Activated naive CD8-positive, alpha-beta T cell treated with anti-CD3 and anti-CD28 coated beads for 36 hours (primary cell): Measurements from ENCODE around the gene GOLT1B. TPM values are rescaled to one million over a fixed set of nuclear protein-coding genes. Genes with fewer than 3 reads are reported as not detected.

ENCODE experiments used
- DNase-seq: peaks from one replicate; pipeline ENCODE4 v3.0.0; 2021
- H3K27ac Mint-ChIP-seq: one replicate; pipeline ENCODE4 v1.8.0; 2022; ENCODE audit warnings: mild to moderate bottlenecking, moderate library complexity, mixed read lengths
- H3K27me3 Mint-ChIP-seq: one replicate; pipeline ENCODE4 v1.8.0; 2022; ENCODE audit warnings: mild to moderate bottlenecking, mixed read lengths
- H3K36me3 Mint-ChIP-seq: one replicate; pipeline ENCODE4 v1.8.0; 2021; ENCODE audit warnings: mild to moderate bottlenecking, mixed read lengths
- H3K4me1 Mint-ChIP-seq: one replicate; pipeline ENCODE4 v1.8.0; 2021; ENCODE audit warnings: mixed read lengths
- H3K4me3 Mint-ChIP-seq: one replicate; pipeline ENCODE4 v1.8.0; 2022; ENCODE audit warnings: mild to moderate bottlenecking, moderate library complexity, mixed read lengths
- H3K9me3 Mint-ChIP-seq: one replicate; pipeline ENCODE4 v1.8.0; 2022; ENCODE audit warnings: mixed read lengths
- total RNA-seq, 2 experiments: library from RNA; stranded (reverse); gene quantifications; one replicate each; pipeline ENCODE4 v1.2.3, GENCODE V29; 2021

The GOLT1B gene
- total RNA-seq, 2 experiments from 2014 or later, result 34.1 to 35.4 TPM

DNA sequence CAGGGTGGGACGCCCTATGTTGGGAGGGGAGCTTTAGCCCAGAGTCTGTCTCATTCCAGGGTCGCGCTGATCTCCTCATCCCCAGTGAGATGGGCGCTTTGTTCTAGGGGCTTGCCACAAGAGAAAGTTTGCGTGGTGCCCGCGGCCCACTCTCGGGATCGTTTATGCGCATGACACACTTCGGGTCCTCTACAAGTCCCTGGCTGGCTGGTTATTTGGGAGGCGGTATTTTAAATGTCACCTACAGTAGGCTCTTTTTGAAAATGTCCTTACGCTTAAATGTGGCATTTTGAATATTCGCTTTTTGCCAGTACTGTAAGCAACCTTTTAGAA, 541 bp downstream of the GOLT1B start:
- no peak overlapping the region for H3K4me3 Mint-ChIP-seq
- no peaks in the 10 kb centered on the region for H3K27me3 Mint-ChIP-seq
- no peak overlapping the region for H3K27ac Mint-ChIP-seq
- peak; percentile 45 for DNase-seq
- no peaks in the 10 kb centered on the region for H3K9me3 Mint-ChIP-seq
- peaks cover 17% of the 10 kb centered on the region for H3K36me3 Mint-ChIP-seq
- H3K4me1 Mint-ChIP-seq, result peaks cover 37% of the 10 kb centered on the region

DNA sequence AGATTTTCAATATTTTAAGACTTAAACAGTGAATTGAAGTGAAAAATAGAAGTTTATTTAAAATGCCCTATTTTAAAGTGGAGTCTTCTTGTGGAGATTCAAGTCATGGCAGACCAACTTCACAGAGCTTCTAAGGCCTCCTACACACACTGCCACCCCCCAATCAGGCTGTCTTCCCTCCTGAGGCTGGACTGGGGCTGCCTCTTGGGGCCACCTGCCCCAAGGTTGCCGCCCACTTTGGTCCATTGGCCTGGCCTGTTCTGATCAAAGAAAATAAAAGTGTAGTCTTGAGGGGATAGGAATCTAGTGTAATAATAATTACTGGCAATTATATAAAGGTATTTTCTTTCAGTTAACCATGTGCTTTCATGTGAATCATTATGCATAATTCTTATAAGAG, 1.3 kb downstream of the GOLT1B start:
- H3K27ac Mint-ChIP-seq, result no peak overlapping the region
- DNase-seq, result no peak
- H3K36me3 Mint-ChIP-seq, result peaks cover 12% of the 10 kb centered on the region

DNA sequence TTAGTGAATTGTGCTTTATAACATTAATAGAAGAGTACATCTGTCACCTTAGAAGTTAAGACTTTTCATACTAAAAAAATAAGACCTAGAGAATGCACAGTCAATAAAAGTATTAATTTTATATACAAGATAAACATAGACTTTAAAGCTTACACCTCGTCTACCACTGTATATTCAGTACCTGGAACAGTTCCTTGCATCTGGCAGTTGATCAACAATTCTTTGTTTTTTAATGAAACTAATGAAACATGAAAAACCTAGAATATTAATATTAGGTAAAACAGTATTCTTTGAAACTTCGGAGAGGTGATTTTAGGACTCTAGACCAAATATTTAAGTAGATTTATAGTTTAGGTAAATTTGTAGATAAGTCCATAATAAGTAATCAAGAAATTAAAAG, 4.3 kb downstream of the GOLT1B start:
- no peaks in the 10 kb centered on the region for H3K9me3 Mint-ChIP-seq
- H3K4me3 Mint-ChIP-seq, result no peak overlapping the region
- H3K27me3 Mint-ChIP-seq, result no peaks in the 10 kb centered on the region
- peaks cover 40% of the 10 kb centered on the region for H3K4me1 Mint-ChIP-seq
- peaks cover 26% of the 10 kb centered on the region for H3K36me3 Mint-ChIP-seq
- no peak for DNase-seq
- no peak overlapping the region for H3K27ac Mint-ChIP-seq

More for the DNA sequence above, 1.3 kb downstream of the GOLT1B start:
- H3K4me1 Mint-ChIP-seq, result peaks cover 35% of the 10 kb centered on the region
- H3K9me3 Mint-ChIP-seq, result no peaks in the 10 kb centered on the region
- no peak overlapping the region for H3K4me3 Mint-ChIP-seq
- H3K27me3 Mint-ChIP-seq, result no peaks in the 10 kb centered on the region

DNA sequence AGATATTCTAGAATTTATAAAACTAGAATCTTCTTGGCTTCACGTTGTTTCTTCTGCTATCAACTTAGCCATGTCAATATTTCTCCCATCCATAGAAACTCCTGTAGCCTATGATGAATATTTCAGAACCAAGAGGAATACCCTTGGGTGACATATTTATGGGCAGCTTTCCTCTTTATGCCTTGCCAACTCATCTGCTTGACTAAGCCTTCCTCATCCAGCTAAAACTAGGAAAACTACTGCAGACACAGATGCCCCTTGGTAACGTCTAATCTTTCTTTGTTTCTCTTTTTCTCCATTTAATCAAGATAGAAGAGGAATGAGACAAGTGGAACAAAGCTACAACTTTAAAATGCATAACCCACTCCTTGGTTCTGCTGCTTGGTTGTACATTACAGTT, 6.3 kb downstream of the GOLT1B start:
- Mint-ChIP-seq H3K4me3 (no peak overlapping the region), H3K36me3 (peaks cover 30% of the 10 kb centered on the region), H3K9me3 (no peaks in the 10 kb centered on the region), H3K4me1 (peaks cover 39% of the 10 kb centered on the region), H3K27me3 (no peaks in the 10 kb centered on the region), H3K27ac (no peak overlapping the region)
- no peak for DNase-seq

DNA sequence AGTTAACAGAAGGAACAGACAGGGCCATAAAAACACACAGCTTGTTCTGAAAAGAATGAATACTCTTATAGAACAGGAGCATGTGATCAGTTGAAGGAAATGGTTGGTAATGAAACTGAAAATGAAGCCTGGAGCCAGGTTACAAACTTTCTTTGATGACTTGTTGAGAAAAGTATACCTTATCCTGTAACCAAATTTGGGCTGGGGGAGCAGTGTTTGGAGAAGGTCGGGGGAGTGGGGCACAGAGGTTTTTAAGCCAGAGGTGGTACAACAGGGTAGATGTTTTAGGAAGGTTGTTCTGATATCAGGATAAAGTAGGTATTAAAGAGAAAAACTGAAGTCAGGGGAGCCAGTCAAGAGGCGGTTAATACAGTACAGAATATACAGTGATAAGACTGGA, 8.2 kb downstream of the GOLT1B start:
- peaks cover 31% of the 10 kb centered on the region for H3K36me3 Mint-ChIP-seq
- peak overlapping the region; percentile 73 for H3K27ac Mint-ChIP-seq
- no peaks in the 10 kb centered on the region for H3K9me3 Mint-ChIP-seq
- DNase-seq, result no peak
- peaks cover 28% of the 10 kb centered on the region for H3K4me1 Mint-ChIP-seq
- no peaks in the 10 kb centered on the region for H3K27me3 Mint-ChIP-seq
- H3K4me3 Mint-ChIP-seq, result peak overlapping the region; percentile 20

DNA sequence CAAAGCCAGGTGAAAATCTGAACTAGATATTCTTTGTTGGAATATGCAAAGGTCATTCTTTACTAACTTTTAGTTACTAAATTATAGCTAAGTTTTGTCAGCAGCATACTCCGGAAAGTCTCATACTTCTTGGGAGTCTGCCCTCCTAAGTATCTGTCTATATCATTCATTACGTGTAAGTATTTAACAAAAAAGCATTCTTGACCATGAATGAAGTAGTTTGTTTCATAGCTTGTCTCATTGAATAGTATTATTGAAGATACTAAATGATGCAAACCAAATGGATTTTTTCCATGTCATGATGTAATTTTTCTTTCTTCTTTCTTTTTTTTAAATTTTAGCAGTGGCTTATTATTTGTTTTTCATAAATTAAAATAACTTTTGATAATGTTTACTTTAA, 14.7 kb downstream of the GOLT1B start:
- Mint-ChIP-seq H3K27ac (no peak overlapping the region), H3K4me1 (no peaks in the 10 kb centered on the region), H3K9me3 (no peaks in the 10 kb centered on the region), H3K4me3 (no peak overlapping the region), H3K36me3 (peaks cover 21% of the 10 kb centered on the region), H3K27me3 (no peaks in the 10 kb centered on the region)
- no peak for DNase-seq

DNA sequence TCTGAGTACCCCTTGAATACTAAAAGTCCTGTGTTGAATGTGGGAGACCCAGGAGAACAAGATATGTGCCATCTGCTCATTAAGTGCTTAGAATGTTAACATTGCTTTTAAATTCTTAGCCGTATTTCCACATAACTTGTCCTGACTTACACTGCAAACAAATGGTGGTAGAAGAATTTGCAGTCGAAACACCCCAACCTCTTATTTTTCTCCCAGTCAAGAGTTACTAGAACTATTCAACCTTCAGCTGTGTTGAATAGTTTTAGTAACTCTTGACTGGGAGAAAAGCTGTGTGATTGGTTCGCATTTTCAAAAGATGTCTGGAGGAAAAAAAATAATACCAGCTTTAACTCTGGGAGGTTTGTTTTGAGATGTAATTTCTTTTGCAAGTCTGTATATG, 16.9 kb downstream of the GOLT1B start:
- Mint-ChIP-seq H3K9me3 (no peaks in the 10 kb centered on the region), H3K4me3 (no peak overlapping the region), H3K27me3 (no peaks in the 10 kb centered on the region), H3K36me3 (peaks cover 17% of the 10 kb centered on the region), H3K27ac (no peak overlapping the region), H3K4me1 (no peaks in the 10 kb centered on the region)
- DNase-seq, result no peak

DNA sequence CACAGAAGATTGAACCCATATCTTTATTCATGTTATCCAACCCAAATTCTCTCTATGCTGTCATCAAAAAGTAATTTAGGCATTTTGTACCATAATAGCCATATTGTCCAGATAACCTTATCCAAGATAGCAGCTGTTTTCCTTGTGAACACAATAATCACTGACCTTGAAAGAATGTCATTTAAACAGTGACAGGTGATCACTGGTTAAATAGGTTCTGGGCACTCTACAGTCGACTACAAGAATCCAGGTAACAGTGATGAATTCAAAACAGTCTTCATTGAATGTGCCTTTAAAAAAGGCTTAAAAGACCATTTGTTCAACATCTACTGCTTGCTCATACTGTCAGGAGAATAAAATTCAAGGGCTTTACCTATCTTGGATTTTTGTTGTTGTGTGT, 20.0 kb downstream of the GOLT1B start:
- no peak for DNase-seq
- Mint-ChIP-seq H3K4me3 (no peak overlapping the region), H3K9me3 (peaks cover 5% of the 10 kb centered on the region), H3K27ac (no peak overlapping the region), H3K36me3 (peaks cover 12% of the 10 kb centered on the region), H3K4me1 (peaks cover 1% of the 10 kb centered on the region), H3K27me3 (no peaks in the 10 kb centered on the region)

DNA sequence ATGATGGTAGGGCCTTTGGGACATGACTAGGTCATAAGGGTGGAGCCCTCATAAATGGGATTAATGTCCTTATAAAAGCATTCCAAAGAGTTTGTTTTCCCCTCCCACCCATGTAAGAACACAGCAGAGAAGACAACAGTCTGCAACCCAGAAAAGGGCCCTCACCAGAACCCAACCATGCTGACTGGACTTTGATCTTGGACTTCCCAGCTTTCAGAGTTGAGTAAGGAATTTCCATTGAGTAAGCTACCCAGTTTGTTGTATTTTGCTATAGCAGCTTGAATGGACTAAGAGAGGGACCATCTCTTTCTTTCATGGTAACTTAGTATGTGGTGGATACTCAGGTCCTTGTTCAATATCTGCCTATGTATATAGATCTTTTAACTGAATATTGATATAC, 21.6 kb downstream of the GOLT1B start:
- H3K36me3 Mint-ChIP-seq, result peaks cover 12% of the 10 kb centered on the region

DNA sequence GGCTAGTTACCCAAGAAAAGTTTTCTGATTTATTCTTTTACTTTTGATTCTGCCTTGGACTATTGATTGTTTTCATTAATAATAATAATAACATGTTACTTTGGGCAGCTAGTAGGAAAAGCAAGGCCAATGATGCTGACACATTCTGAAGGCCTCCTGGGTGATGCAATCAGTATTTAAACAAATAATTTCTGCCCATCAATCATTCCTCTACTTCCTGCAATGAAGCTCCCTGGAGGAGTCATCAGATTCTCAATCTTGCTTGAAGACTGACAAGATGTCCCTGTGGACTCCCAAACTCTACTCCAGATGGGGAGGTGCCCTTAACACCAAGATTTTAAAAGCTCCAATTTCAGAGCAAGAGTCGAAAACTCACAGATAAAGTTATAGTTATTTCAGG, 24.5 kb downstream of the GOLT1B start, which contains the start of gene SPX:
Gene SPX (plus strand): TSS at position 244 of the 400 bp plus-strand sequence. CDS start 177 bp downstream, outside the sequence.
- no peak within 1 kb of the TSS for H3K27ac Mint-ChIP-seq
- no peak for DNase-seq
- peak within 1 kb of the TSS; percentile 72 for H3K4me3 Mint-ChIP-seq
- H3K9me3 Mint-ChIP-seq, result peaks cover 5% of the 10 kb centered on the region
- no peaks in the 10 kb centered on the region for H3K36me3 Mint-ChIP-seq
- peaks cover 4% of the 10 kb centered on the region for H3K4me1 Mint-ChIP-seq
- peaks cover 26% of the 10 kb centered on the region for H3K27me3 Mint-ChIP-seq

More for the DNA sequence above, 21.6 kb downstream of the GOLT1B start:
- H3K4me1 Mint-ChIP-seq, result peaks cover 4% of the 10 kb centered on the region
- no peak for DNase-seq
- H3K27ac Mint-ChIP-seq, result no peak overlapping the region
- peaks cover 5% of the 10 kb centered on the region for H3K9me3 Mint-ChIP-seq
- H3K4me3 Mint-ChIP-seq, result no peak overlapping the region
- peaks cover 5% of the 10 kb centered on the region for H3K27me3 Mint-ChIP-seq

DNA sequence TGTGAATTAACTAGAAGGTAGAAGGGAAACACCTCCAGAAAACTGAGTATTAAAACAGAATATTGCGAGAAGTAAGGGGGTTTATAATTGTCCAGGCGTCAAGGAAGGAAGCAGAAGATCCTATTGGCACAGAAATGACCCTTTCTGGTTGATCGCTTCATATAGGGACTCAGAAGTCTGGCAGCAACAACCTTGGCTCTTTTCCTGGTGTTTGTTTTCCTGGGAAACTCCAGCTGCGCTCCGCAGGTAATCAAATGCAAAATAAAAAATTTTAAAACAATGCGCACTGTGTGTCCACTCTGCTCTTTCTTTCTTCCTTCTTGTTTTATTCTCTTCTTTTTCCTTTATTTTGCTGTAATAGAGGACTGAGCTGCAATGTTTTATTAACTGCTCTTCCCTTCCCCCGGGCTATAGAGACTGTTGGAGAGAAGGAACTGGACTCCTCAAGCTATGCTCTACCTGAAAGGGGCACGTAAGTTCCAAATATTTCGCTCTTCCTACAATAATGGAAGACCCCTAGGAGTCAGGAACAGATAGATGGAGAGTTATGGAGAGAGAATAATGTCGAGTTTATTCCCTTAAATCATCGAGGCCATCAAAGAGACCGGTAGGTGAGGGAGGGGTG, 25.2 kb downstream of the GOLT1B start:
- Mint-ChIP-seq H3K9me3 (peaks cover 5% of the 10 kb centered on the region), H3K36me3 (no peaks in the 10 kb centered on the region), H3K4me3 (peak overlapping the region; percentile 72), H3K27me3 (peaks cover 33% of the 10 kb centered on the region), H3K27ac (no peak overlapping the region), H3K4me1 (peaks cover 4% of the 10 kb centered on the region)
- DNase-seq, result no peak

DNA sequence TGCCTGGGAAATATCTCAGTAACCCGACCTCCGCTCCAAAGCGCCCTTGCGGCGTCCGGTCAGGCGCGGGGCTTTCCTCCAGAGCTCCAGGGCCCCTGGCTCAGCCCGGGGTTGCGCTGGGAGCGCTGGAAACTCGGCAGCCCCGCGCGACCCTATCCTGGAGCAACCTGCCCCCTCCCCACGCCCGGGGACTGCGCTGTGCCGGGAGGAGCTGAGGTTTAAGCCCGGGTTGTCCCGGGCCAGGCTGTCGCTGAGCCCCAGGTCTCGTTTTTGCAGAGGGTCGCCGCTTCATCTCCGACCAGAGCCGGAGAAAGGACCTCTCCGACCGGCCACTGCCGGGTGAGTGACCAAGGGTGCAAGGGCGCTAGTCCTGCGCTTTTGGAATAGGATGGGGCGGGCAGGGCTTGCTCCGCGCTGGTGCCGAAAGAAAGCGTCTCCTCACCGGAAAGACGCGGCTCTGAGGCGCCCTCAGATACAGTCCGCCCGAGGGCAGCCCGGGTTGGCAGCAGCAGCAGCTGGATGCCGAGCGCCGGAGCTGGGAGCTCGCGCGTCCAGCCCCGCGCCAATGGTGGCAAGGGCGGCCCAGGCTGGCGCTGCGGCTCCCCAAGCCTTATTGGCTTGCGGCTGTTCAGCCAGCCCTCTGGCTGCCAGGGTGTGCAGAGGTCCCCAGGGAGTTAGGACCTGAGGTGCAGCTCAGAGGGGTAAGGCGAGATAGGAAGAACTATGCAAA, 26.0 kb downstream of the GOLT1B start:
- H3K27me3 Mint-ChIP-seq, result peaks cover 34% of the 10 kb centered on the region
- H3K4me1 Mint-ChIP-seq, result peaks cover 4% of the 10 kb centered on the region
- H3K27ac Mint-ChIP-seq, result no peak overlapping the region
- peak overlapping the region; percentile 71 for H3K4me3 Mint-ChIP-seq
- no peaks in the 10 kb centered on the region for H3K36me3 Mint-ChIP-seq
- peak; percentile 76 for DNase-seq
- H3K9me3 Mint-ChIP-seq, result peaks cover 5% of the 10 kb centered on the region

DNA sequence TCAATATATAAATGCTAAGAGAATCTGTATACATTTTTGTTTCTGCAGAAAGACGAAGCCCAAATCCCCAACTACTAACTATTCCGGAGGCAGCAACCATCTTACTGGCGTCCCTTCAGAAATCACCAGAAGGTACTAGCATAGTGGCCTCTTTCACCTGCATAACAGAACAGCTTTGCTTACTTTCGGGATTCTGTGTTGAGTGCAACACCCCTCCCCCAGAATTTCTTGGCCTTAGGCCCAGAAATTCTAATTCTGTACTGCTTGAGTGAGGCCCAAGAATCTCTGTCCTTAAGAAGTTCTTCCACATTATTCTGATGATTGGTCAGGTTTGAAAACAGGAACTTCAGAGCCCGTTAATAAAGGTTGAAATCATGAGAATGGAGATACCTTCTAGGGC, 27.4 kb downstream of the GOLT1B start:
- Mint-ChIP-seq H3K4me1 (peaks cover 2% of the 10 kb centered on the region), H3K27me3 (peaks cover 34% of the 10 kb centered on the region), H3K36me3 (no peaks in the 10 kb centered on the region), H3K4me3 (no peak overlapping the region), H3K27ac (no peak overlapping the region), H3K9me3 (peaks cover 3% of the 10 kb centered on the region)
- DNase-seq, result no peak

DNA sequence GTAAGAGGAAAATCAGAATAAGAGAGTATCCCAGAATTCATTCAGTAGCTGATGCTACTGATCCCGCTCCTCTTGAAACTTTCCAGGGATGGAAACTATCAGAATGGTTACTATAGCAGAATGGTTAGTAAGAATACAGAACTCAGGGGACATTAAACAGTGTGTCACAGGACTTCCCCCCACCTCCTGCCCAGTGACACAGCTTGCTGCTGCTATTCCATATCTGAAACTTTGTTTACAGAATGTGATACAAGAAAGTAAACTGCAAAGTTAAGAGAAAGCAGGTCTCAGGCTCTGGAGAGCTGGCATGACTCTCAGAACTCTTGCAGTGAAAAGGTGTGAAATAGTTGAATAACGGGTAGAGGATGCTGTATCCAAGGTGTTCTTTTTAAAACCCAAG, 27.9 kb downstream of the GOLT1B start:
- Mint-ChIP-seq H3K27me3 (peaks cover 37% of the 10 kb centered on the region), H3K4me3 (no peak overlapping the region), H3K36me3 (no peaks in the 10 kb centered on the region)

DNA sequence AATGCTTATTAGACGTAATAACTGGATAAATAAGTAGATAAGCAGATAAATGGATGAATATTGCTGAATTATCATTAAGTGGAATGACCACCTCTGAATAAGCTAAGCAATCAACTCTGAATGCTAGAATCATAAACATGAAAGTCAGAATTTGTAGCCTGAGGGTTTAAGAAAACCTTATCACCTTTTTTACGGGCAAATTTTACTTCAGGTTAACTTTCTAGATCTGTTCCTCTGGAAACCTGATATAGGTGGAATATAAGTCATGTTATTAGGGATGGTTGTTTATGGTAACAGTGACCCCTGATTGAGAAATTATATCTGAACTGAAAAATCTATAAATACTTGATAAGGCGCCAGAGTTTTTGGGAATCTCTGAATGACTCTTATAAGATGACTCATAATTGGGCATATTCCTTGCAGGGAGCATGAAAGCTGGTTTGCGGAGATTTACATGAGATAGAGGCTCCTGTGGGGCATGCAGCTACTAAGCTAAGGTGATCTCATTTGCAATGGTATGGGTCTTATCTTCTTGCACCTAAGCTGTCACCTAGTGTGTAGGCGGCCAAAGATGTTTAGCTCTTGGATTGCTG, 36.6 kb downstream of the GOLT1B start:
- Mint-ChIP-seq H3K4me1 (no peaks in the 10 kb centered on the region), H3K9me3 (no peaks in the 10 kb centered on the region), H3K27ac (no peak overlapping the region), H3K27me3 (peaks cover 6% of the 10 kb centered on the region), H3K36me3 (no peaks in the 10 kb centered on the region), H3K4me3 (no peak overlapping the region)
- DNase-seq, result no peak

More for the DNA sequence above, 27.9 kb downstream of the GOLT1B start:
- Mint-ChIP-seq H3K4me1 (peaks cover 2% of the 10 kb centered on the region), H3K27ac (no peak overlapping the region), H3K9me3 (no peaks in the 10 kb centered on the region)
- DNase-seq, result no peak
